ENCODE measurements around the gene OTOP1.

DNA sequence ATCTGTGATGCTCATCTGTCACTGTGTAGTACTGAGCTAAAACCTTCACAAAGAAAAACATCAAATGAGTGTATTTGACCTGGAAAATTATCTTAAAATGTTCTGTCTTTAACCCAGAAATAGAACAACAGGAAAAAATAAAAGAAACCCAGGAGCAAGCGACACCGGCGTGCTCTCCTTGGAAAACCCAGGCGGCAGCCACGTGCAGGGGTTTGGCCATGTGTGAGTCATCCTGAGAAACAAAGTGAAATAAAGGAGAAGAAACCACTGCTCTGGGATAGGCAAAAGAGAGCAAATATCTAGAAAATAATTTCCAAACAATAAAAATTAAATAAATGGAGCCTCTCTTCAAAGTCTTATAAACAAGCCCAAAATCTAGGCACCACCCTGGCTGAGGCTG, 41.3 kb upstream of the OTOP1 start:
- no peak for TF ChIP-seq CTCF (IDR thresholded peaks at IDR 0.05; ENCODE audit: low read depth, low read length, missing input control)
- TF ChIP-seq SP1 (IDR thresholded peaks at IDR 0.05): no peak
- TF ChIP-seq RAD21 (IDR thresholded peaks at IDR 0.05): no peak
- TF ChIP-seq ZBTB33 (IDR thresholded peaks at IDR 0.05): no peak
- TF ChIP-seq YY1 (IDR thresholded peaks at IDR 0.05): no peak
- no peak for TF ChIP-seq EGR1 (IDR thresholded peaks at IDR 0.05; ENCODE audit: low read depth in 2 of 2)
